Raji (cell line): ENCODE measurements around the gene SRD5A3.

Experiments used
- POLR2A ChIP-seq: IDR thresholded peaks from 2 replicates; pipeline ENCODE4 v1.6.1; 2011; ENCODE audit warnings: low read depth, low read length, control low read depth; ENCODE audit not compliant: insufficient read depth

The SRD5A3 gene

GRCh38 chr4:55336138-55337034 lies 9.7 kb upstream of the SRD5A3 start:
- no peak for TF ChIP-seq POLR2A

GRCh38 chr4:55337944-55338343 lies 8.1 kb upstream of the SRD5A3 start:
- TF ChIP-seq POLR2A = no peak

- no peak for TF ChIP-seq POLR2A
Observed at GRCh38 chr4:55338486-55338885, 7.6 kb upstream of the SRD5A3 start.

GRCh38 chr4:55340266-55340665 lies 5.8 kb upstream of the SRD5A3 start:
- TF ChIP-seq POLR2A = no peak

- no peak for TF ChIP-seq POLR2A
Observed at GRCh38 chr4:55343887-55344286, 2.2 kb upstream of the SRD5A3 start.

- no peak for TF ChIP-seq POLR2A
Observed at GRCh38 chr4:55345054-55345453, 988 bp upstream of the SRD5A3 start.

GRCh38 chr4:55346851-55347255 lies 811 bp downstream of the SRD5A3 start:
- no peak for TF ChIP-seq POLR2A

GRCh38 chr4:55347610-55348228 lies 1.7 kb downstream of the SRD5A3 start:
- no peak for TF ChIP-seq POLR2A

GRCh38 chr4:55348466-55348865 lies 2.4 kb downstream of the SRD5A3 start:
- TF ChIP-seq POLR2A = no peak

GRCh38 chr4:55351824-55352223 lies 5.8 kb downstream of the SRD5A3 start:
- no peak for TF ChIP-seq POLR2A

GRCh38 chr4:55352726-55353125 lies 6.7 kb downstream of the SRD5A3 start:
- no peak for TF ChIP-seq POLR2A

- TF ChIP-seq POLR2A = no peak
Observed at GRCh38 chr4:55354648-55355047, 8.6 kb downstream of the SRD5A3 start.

GRCh38 chr4:55355555-55355954 lies 9.5 kb downstream of the SRD5A3 start:
- no peak for TF ChIP-seq POLR2A

- no peak for TF ChIP-seq POLR2A
Observed at GRCh38 chr4:55356991-55357461, 11.0 kb downstream of the SRD5A3 start.

GRCh38 chr4:55358246-55358645 lies 12.2 kb downstream of the SRD5A3 start:
- TF ChIP-seq POLR2A = no peak

- 0 out of 2 replicates have a peak, but pooled peaks have one; percentile 19 for TF ChIP-seq POLR2A
Observed at GRCh38 chr4:55358668-55359067, 12.6 kb downstream of the SRD5A3 start.
